HG03045 (cell line): ENCODE results near the gene RPA1.
"Not testable (repeated sequence)": the region's sequence is repeated elsewhere in the genome, so short reads cannot be mapped to it uniquely, and the experiment has no call there.

Source experiments
- ATAC-seq: cut with Tn5 transposase; IDR thresholded peaks from one replicate; pipeline ENCODE4 v1.9.1; 2021; ENCODE audit warnings: mild to moderate bottlenecking, moderate library complexity; ENCODE audit not compliant: unreplicated experiment

RPA1 gene

GRCh38 chr17:1873418-1873817 is 43.6 kb downstream of the RPA1 start:
- no peak for ATAC-seq

- ATAC-seq: no peak
These were observed 45.8 kb downstream of the RPA1 start for GRCh38 chr17:1875597-1875996.

GRCh38 chr17:1878419-1879121 is 48.8 kb downstream of the RPA1 start:
- no peak for ATAC-seq

- no peak for ATAC-seq
These were observed 51.2 kb downstream of the RPA1 start for GRCh38 chr17:1880851-1881630.

- ATAC-seq: no peak
These were observed 53.0 kb downstream of the RPA1 start for GRCh38 chr17:1882836-1883235.

GRCh38 chr17:1883536-1883935 is 53.7 kb downstream of the RPA1 start:
- no peak for ATAC-seq

- no peak for ATAC-seq
These were observed 58.9 kb downstream of the RPA1 start for GRCh38 chr17:1888741-1889140.

- ATAC-seq: no peak
These were observed 61.1 kb downstream of the RPA1 start for GRCh38 chr17:1890758-1891450.

- ATAC-seq: no peak
These were observed 65.0 kb downstream of the RPA1 start for GRCh38 chr17:1894753-1895339.

- not testable (repeated sequence) for ATAC-seq
These were observed 65.7 kb downstream of the RPA1 start for GRCh38 chr17:1895479-1895878.

GRCh38 chr17:1896243-1897104 is 66.7 kb downstream of the RPA1 start:
- peak; percentile 47 for ATAC-seq

- ATAC-seq: no peak
These were observed 67.4 kb downstream of the RPA1 start for GRCh38 chr17:1897105-1897656.

- no peak for ATAC-seq
These were observed 68.5 kb downstream of the RPA1 start for GRCh38 chr17:1898332-1898731.

GRCh38 chr17:1898872-1899271 is 69.1 kb downstream of the RPA1 start:
- no peak for ATAC-seq

- ATAC-seq: no peak
These were observed 69.7 kb downstream of the RPA1 start for GRCh38 chr17:1899403-1900000.

- no peak for ATAC-seq
These were observed 74.7 kb downstream of the RPA1 start for GRCh38 chr17:1904273-1905182.

GRCh38 chr17:1905190-1905913 is 75.5 kb downstream of the RPA1 start:
- ATAC-seq: no peak

GRCh38 chr17:1906662-1907101 is 76.9 kb downstream of the RPA1 start:
- no peak for ATAC-seq
